Endodermal cell (in vitro differentiated cells): ENCODE data around the gene CORO6. TPM values are rescaled to one million over a fixed set of nuclear protein-coding genes. Genes with fewer than 3 reads are reported as not detected.

ENCODE experiments used
- DNase-seq: peaks from one replicate; pipeline ENCODE4 v3.0.0-alpha.2; 2017
- H3K27ac ChIP-seq: 2 replicates; pipeline ENCODE4 v1.5.1; 2013; ENCODE audit warnings: mild to moderate bottlenecking, low read depth, low read length, moderate library complexity
- H3K27me3 ChIP-seq: 2 replicates; pipeline ENCODE4 v1.6.1; 2013; ENCODE audit warnings: mild to moderate bottlenecking, low read length, moderate library complexity; ENCODE audit not compliant: insufficient read depth, control insufficient read depth, poor library complexity, severe bottlenecking
- H3K36me3 ChIP-seq: 2 replicates; pipeline ENCODE4 v1.7.0; 2013; ENCODE audit warnings: mild to moderate bottlenecking, low read length, moderate library complexity; ENCODE audit not compliant: control insufficient read depth, insufficient read depth
- H3K4me1 ChIP-seq: one replicate; pipeline ENCODE4 v1.7.0; 2013; ENCODE audit warnings: low read length; ENCODE audit not compliant: control insufficient read depth, insufficient read depth
- H3K4me3 ChIP-seq: 2 replicates; pipeline ENCODE4 v1.5.1; 2013; ENCODE audit warnings: mild to moderate bottlenecking, low read length, moderate library complexity
- H3K9ac ChIP-seq: 2 replicates; pipeline ENCODE4 v1.6.1; 2013; ENCODE audit warnings: mild to moderate bottlenecking, low read length, moderate library complexity; ENCODE audit not compliant: poor library complexity, severe bottlenecking; ENCODE audit errors: extremely low read depth
- H3K9me3 ChIP-seq: 2 replicates; pipeline ENCODE4 v1.6.1; 2013; ENCODE audit warnings: mild to moderate bottlenecking, low read length, moderate library complexity; ENCODE audit not compliant: control insufficient read depth
- H3K27ac Mint-ChIP-seq: 2 replicates; pipeline ENCODE4 v1.8.0; 2020; ENCODE audit warnings: mixed read lengths
- H3K27me3 Mint-ChIP-seq: 2 replicates; pipeline ENCODE4 v1.8.0; 2021; ENCODE audit warnings: mild to moderate bottlenecking, mixed read lengths; ENCODE audit not compliant: insufficient read depth
- H3K36me3 Mint-ChIP-seq: 2 replicates; pipeline ENCODE4 v1.8.0; 2020; ENCODE audit warnings: low read depth, mixed read lengths
- H3K4me1 Mint-ChIP-seq: 2 replicates; pipeline ENCODE4 v1.8.0; 2020; ENCODE audit warnings: mixed read lengths
- H3K4me3 Mint-ChIP-seq: 2 replicates; pipeline ENCODE4 v1.8.0; 2020; ENCODE audit warnings: mild to moderate bottlenecking, moderate library complexity, mixed read lengths
- H3K9me3 Mint-ChIP-seq: 2 replicates; pipeline ENCODE4 v1.8.0; 2020; ENCODE audit warnings: mild to moderate bottlenecking, mixed read lengths
- CTCF ChIP-seq: fragments of 200-600 bp; sonication (generic); conservative IDR thresholded peaks from 2 replicates; pipeline ENCODE4 v1.5.0; 2021; ENCODE audit warnings: antibody characterized with exemption, mild to moderate bottlenecking
- WGBS, 2 experiments: methylation state at CpG; one replicate each; pipeline versions ENCODE4 v1.1.5 to v1.1.7; 2013; ENCODE audit warnings: missing lambda C conversion rate in 2 of 2, mixed read lengths in 1 of 2; ENCODE audit not compliant: insufficient coverage in 1 of 2, insufficient read length in 1 of 2; 5-methylcytosine and 5-hydroxymethylcytosine counted together
- total RNA-seq, 2 donors: library from RNA; stranded (reverse); fragmentation: NEBNext Ultra II Directional in 1 of 2; extraction: Animal tissue kit (Norgen Biotek cat#: 25700) in 1 of 2; gene quantifications; 2 replicates in 1 of 2; 3 replicates in 1 of 2; pipeline ENCODE4 v1.2.1, GENCODE V29; 2021

The CORO6 gene
- total RNA-seq, 2 donors from 2014 or later: 0.86 to 1.00 TPM

GRCh38 chr17:29608986-29609385, 13.7 kb downstream of the CORO6 start:
- 86 to 93% methylated on average over 4 to 15 of the region's 15 CpGs for WGBS, 2 experiments
- no peak for TF ChIP-seq CTCF
- Mint-ChIP-seq H3K9me3 (peaks cover 1% of the 10 kb centered on the region), H3K4me1 (no peaks in the 10 kb centered on the region), H3K27ac (no peak overlapping the region), H3K36me3 (no peaks in the 10 kb centered on the region), H3K4me3 (no peak overlapping the region), H3K27me3 (peaks cover 42% of the 10 kb centered on the region)
- Histone ChIP-seq H3K27me3 (peaks cover 10% of the 10 kb centered on the region), H3K4me1 (no peaks in the 10 kb centered on the region), H3K9ac (no peak overlapping the region), H3K36me3 (no peaks in the 10 kb centered on the region), H3K27ac (no peak overlapping the region), H3K9me3 (no peaks in the 10 kb centered on the region), H3K4me3 (no peak overlapping the region)
- DNase-seq: peak; percentile 40

GRCh38 chr17:29607557-29608195, 15.0 kb downstream of the CORO6 start:
- Mint-ChIP-seq H3K27me3 (peaks cover 31% of the 10 kb centered on the region), H3K4me1 (no peaks in the 10 kb centered on the region), H3K9me3 (peaks cover 1% of the 10 kb centered on the region), H3K27ac (no peak overlapping the region), H3K4me3 (no peak overlapping the region), H3K36me3 (no peaks in the 10 kb centered on the region)
- no peaks in the 10 kb centered on the region for H3K27me3 ChIP-seq
- H3K27ac ChIP-seq: no peak overlapping the region
- H3K9ac ChIP-seq: no peak overlapping the region
- no peaks in the 10 kb centered on the region for H3K9me3 ChIP-seq
- no peak for TF ChIP-seq CTCF
- no peaks in the 10 kb centered on the region for H3K36me3 ChIP-seq
- no peak overlapping the region for H3K4me3 ChIP-seq
- 90 to 97% methylated on average over 10 to 29 of the region's 29 CpGs for WGBS, 2 experiments
- DNase-seq: peak; percentile 44
- H3K4me1 ChIP-seq: no peaks in the 10 kb centered on the region

- WGBS, 2 experiments: 87 to 96% methylated on average over 3 to 6 of the region's 6 CpGs
- Histone ChIP-seq H3K27ac (no peak overlapping the region), H3K4me1 (no peaks in the 10 kb centered on the region), H3K9me3 (no peaks in the 10 kb centered on the region), H3K9ac (no peak overlapping the region), H3K4me3 (no peak overlapping the region), H3K36me3 (no peaks in the 10 kb centered on the region), H3K27me3 (no peaks in the 10 kb centered on the region)
- DNase-seq: no peak
- TF ChIP-seq CTCF: no peak
- no peak overlapping the region for H3K4me3 Mint-ChIP-seq
- peaks cover 12% of the 10 kb centered on the region for H3K27me3 Mint-ChIP-seq
- no peak overlapping the region for H3K27ac Mint-ChIP-seq
- H3K9me3 Mint-ChIP-seq: no peaks in the 10 kb centered on the region
- no peaks in the 10 kb centered on the region for H3K36me3 Mint-ChIP-seq
- H3K4me1 Mint-ChIP-seq: no peaks in the 10 kb centered on the region
Observed at GRCh38 chr17:29603109-29603674, 19.5 kb downstream of the CORO6 start.
